HEK293 (cell line): ENCODE measurements around the gene FAM177B.

ENCODE experiments used
- CTCF ChIA-PET: fragments of 350-600 bp; formaldehyde crosslinking; extraction: SDS; loops from one replicate; lab custom pipeline; 2021; ENCODE audit warnings: antibody characterized with exemption; lab: Yijun Ruan, JAX
- POLR2A ChIA-PET: fragments of 300-600 bp; formaldehyde crosslinking; extraction: SDS; loops from one replicate; lab custom pipeline; 2020; ENCODE audit warnings: antibody characterized with exemption, inconsistent platforms; lab: Yijun Ruan, JAX
- H3K27ac ChIP-seq: fragments of 200-500 bp; sonication (Bioruptor generic); 2 replicates; pipeline ENCODE4 v1.5.1; 2014; ENCODE audit warnings: low read depth, low read length, control low read depth, inconsistent platforms; ENCODE audit errors: extremely low read depth
- H3K36me3 ChIP-seq, 2 experiments: fragments of 200-500 bp in 1 of 2; sonication (Bioruptor generic) in 1 of 2; 1 replicate in 1 of 2; 2 replicates in 1 of 2; pipeline ENCODE4 v1.5.1; 2014 to 2017; ENCODE audit warnings: inconsistent platforms in 2 of 2, low read length in 2 of 2; ENCODE audit not compliant: control insufficient read depth in 2 of 2, insufficient read depth in 1 of 2
- H3K4me1 ChIP-seq: fragments of 200-500 bp; sonication (Bioruptor generic); 2 replicates; pipeline ENCODE4 v1.5.1; 2014; ENCODE audit warnings: mild to moderate bottlenecking, low read length, inconsistent platforms; ENCODE audit not compliant: control insufficient read depth, insufficient read depth
- H3K4me3 ChIP-seq: 2 replicates; pipeline ENCODE4 v1.5.1; 2011; ENCODE audit warnings: low read depth, mild to moderate bottlenecking, control low read depth, low read length, moderate library complexity
- H3K9me3 ChIP-seq: fragments of 200-500 bp; sonication (Bioruptor generic); 2 replicates; pipeline ENCODE4 v1.5.1; 2014; ENCODE audit warnings: low read depth, low read length, inconsistent platforms; ENCODE audit not compliant: control insufficient read depth, insufficient read depth
- AEBP2 ChIP-seq: fragments of 450-650 bp; formaldehyde crosslinking; IDR thresholded peaks from 2 replicates; pipeline ENCODE4 v1.5.1; 2016; ENCODE audit warnings: missing biosample characterization, missing genetic modification characterization, borderline replicate concordance
- CTCF ChIP-seq: fragments of 450-650 bp; formaldehyde crosslinking; IDR thresholded peaks from 2 replicates; pipeline ENCODE4 v1.5.1; 2016; ENCODE audit warnings: missing biosample characterization, missing genetic modification characterization
- OSR2 ChIP-seq: fragments of 450-650 bp; formaldehyde crosslinking; IDR thresholded peaks from 2 replicates; pipeline ENCODE4 v1.5.1; 2016; ENCODE audit warnings: missing biosample characterization, missing genetic modification characterization
- PRDM6 ChIP-seq: fragments of 450-650 bp; formaldehyde crosslinking; IDR thresholded peaks from 2 replicates; pipeline ENCODE4 v1.5.1; 2017; ENCODE audit warnings: missing biosample characterization, missing genetic modification characterization
- ZBTB6 ChIP-seq: fragments of 450-650 bp; formaldehyde crosslinking; IDR thresholded peaks from 2 replicates; pipeline ENCODE4 v1.5.1; 2017; ENCODE audit warnings: missing biosample characterization, missing genetic modification characterization
- ZFHX2 ChIP-seq: fragments of 450-650 bp; formaldehyde crosslinking; conservative IDR thresholded peaks from 2 replicates; pipeline ENCODE4 v1.5.1; 2016; ENCODE audit warnings: missing biosample characterization, missing genetic modification characterization
- ZFP37 ChIP-seq: fragments of 450-650 bp; formaldehyde crosslinking; IDR thresholded peaks from 2 replicates; pipeline ENCODE4 v1.5.1; 2016; ENCODE audit warnings: missing biosample characterization, missing genetic modification characterization
- ZNF362 ChIP-seq: fragments of 450-650 bp; formaldehyde crosslinking; IDR thresholded peaks from 2 replicates; pipeline ENCODE4 v1.5.1; 2016; ENCODE audit warnings: missing biosample characterization, missing genetic modification characterization
- ZNF548 ChIP-seq: fragments of 450-650 bp; formaldehyde crosslinking; IDR thresholded peaks from 2 replicates; pipeline ENCODE4 v1.5.1; 2016; ENCODE audit warnings: missing biosample characterization, missing genetic modification characterization
- ZNF624 ChIP-seq: fragments of 450-650 bp; formaldehyde crosslinking; IDR thresholded peaks from 2 replicates; pipeline ENCODE4 v1.5.1; 2017; ENCODE audit warnings: missing biosample characterization, missing genetic modification characterization
- ZNF654 ChIP-seq: fragments of 450-650 bp; formaldehyde crosslinking; IDR thresholded peaks from 2 replicates; pipeline ENCODE4 v1.5.1; 2016; ENCODE audit warnings: low read depth, missing biosample characterization, missing genetic modification characterization

FAM177B gene

GRCh38 chr1:222794656-222795474 is 57.9 kb downstream of the FAM177B start:
- Histone ChIP-seq H3K9me3 (no peaks in the 10 kb centered on the region), H3K4me1 (no peaks in the 10 kb centered on the region), H3K4me3 (no peak overlapping the region), H3K27ac (no peak overlapping the region), H3K36me3 (no peaks in the 10 kb centered on the region)
- ChIA-PET POLR2A (no interaction called here), CTCF (interaction anchor here (0.6 to 2.2 kb wide), 6 partner anchors 13 to 339 kb away, joined by 3 to 13 read pairs (median 4); no protein-coding TSS in a partner anchor)
- TF ChIP-seq ZFP37 (tag by site-specific recombination) (no peak), ZBTB6 (tag by site-specific recombination) (no peak), CTCF (tag by site-specific recombination) (peak; percentile 64; the same call in 1 of the 2 replicates), ZNF654 (tag by site-specific recombination) (0 out of 2 replicates have a peak, but pooled peaks have one; percentile 15), ZFHX2 (tag by site-specific recombination) (0 out of 2 replicates have a peak, but pooled peaks have one; percentile 15), ZNF624 (tag by site-specific recombination) (no peak), ZNF548 (tag by site-specific recombination) (peak; percentile 54; the same call in 1 of the 2 replicates)

GRCh38 chr1:222798116-222798515 is 61.1 kb downstream of the FAM177B start:
- H3K4me1 ChIP-seq, result no peaks in the 10 kb centered on the region; the same call in none of the 2 replicates
- TF ChIP-seq ZNF362 (tag by site-specific recombination) (peak; percentile 85; the same call in 1 of the 2 replicates), PRDM6 (tag by site-specific recombination) (peak; percentile 43; the same call in 1 of the 2 replicates), OSR2 (tag by site-specific recombination) (peak; percentile 37; the same call in 1 of the 2 replicates), AEBP2 (tag by site-specific recombination) (no peak)
- TF ChIP-seq, all 188 proteins: peak for 3
- ChIA-PET POLR2A (interaction anchor here (0.6 kb wide), 2 partner anchors 233 to 909 kb away, joined by 4 to 5 read pairs; no protein-coding TSS in a partner anchor), CTCF (interaction anchor here (0.7 to 2.2 kb wide), 9 partner anchors 10 to 856 kb away, joined by 3 to 13 read pairs (median 4); no protein-coding TSS in a partner anchor)
- no peaks in the 10 kb centered on the region for H3K9me3 ChIP-seq
- H3K36me3 ChIP-seq, result no peaks in the 10 kb centered on the region
- H3K27ac ChIP-seq, result no peak overlapping the region
- no peak overlapping the region for H3K4me3 ChIP-seq
